ENCODE results near the gene TPSAB1.
A peak's percentile ranks its signal among the peaks of the same experiment; 100 is the strongest.

DNA sequence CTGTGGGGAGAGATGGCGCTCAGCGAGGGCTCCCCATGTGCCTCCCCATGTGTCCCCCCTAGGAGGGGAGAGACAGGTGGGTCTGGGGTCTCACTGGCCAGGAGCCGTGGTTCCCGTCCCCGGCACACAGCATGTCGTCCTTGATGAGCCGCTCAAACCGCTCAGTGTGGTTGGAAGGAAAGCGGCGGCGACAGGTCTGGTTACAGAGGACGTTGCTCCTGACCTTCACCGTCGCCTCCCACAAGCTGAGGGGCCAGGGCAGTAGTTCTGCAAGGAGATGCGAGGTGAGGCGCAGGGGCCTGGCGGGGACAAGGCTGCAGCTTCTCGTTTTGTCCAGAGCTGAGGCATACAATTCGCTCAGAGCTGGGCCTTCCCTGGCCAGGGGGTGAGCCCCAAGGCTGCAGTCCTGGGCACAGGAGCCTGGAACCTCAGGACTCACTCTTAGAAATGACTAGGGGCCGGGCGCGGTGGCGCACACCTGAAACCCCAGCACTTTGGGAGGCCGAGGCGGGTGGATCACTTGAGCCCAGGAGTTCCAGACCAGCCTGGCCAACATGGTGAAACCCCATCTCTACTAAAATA lies 46.1 kb downstream of the TPSAB1 start:
- TF ChIP-seq, protein P1, sequence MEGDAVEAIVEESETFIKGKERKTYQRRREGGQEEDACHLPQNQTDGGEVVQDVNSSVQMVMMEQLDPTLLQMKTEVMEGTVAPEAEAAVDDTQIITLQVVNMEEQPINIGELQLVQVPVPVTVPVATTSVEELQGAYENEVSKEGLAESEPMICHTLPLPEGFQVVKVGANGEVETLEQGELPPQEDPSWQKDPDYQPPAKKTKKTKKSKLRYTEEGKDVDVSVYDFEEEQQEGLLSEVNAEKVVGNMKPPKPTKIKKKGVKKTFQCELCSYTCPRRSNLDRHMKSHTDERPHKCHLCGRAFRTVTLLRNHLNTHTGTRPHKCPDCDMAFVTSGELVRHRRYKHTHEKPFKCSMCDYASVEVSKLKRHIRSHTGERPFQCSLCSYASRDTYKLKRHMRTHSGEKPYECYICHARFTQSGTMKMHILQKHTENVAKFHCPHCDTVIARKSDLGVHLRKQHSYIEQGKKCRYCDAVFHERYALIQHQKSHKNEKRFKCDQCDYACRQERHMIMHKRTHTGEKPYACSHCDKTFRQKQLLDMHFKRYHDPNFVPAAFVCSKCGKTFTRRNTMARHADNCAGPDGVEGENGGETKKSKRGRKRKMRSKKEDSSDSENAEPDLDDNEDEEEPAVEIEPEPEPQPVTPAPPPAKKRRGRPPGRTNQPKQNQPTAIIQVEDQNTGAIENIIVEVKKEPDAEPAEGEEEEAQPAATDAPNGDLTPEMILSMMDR (IDR thresholded peaks at IDR 0.05; ENCODE audit: insufficient read depth, low read depth, low read length): no peak
- TF ChIP-seq EZH2 (IDR thresholded peaks at IDR 0.05; ENCODE audit: insufficient read depth, low read length): peak; percentile 48
